GM19463 (cell line): ENCODE data around the gene UBE2E2.

ENCODE experiments used
- ATAC-seq: cut with Tn5 transposase; IDR thresholded peaks from one replicate; pipeline ENCODE4 v1.9.1; 2021; ENCODE audit warnings: mild to moderate bottlenecking, moderate library complexity; ENCODE audit not compliant: unreplicated experiment

Gene UBE2E2

DNA sequence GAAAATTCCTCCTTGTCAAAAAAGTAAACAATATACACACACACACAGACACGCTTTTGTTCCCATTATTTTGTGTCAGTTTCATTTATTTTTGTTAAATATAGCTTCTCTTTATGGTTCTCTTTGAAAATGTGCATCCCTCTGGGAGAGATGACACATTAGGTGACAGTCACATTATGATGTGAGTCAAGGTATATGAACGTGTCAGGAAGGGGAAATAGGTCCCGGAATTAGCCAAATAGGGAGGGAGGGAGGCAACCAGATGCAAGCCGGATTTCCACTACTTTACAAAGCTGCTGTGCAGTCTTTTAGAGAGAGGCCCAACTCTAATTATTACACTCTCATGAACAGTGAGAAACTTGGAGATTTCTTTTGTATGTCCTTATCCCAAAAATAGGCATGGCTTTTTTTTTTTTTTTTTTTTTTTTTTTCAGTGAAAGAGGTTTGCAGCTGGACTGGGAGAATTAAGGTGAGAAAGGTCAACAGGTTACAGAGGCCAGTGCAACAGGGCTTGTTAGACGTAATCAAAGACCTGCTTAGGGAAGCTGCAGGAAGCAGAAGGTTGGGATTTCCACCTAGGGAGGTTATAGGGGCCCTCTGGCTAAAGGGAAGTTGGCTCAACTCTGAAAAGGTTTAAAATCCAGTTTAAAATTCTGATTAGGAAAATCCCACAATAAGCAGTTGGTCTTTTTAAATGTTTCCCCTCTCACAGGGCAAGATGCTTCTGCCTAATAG, 362.1 kb downstream of the UBE2E2 start:
- ATAC-seq, result no peak

DNA sequence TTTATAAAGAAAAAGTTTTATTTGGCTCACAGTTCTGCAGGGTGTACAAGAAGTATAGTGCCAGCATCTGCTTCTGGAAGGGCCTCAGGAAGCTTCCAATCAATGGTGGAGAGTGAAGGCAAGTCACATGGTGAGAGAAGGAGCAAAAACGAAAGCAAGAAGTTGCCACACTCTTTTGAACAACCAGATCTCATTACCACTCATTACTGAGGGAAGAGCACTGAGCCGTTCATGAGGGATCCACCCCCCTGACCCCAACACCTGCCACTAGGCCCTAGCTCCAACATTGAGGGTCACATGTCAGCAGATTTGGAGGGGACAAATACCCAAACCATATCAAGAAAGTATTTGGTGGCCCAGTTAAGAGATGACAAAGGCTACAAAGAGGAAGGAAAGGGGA, 363.4 kb downstream of the UBE2E2 start:
- peak; percentile 66 for ATAC-seq

GRCh38 chr3:23567917-23568316, 364.8 kb downstream of the UBE2E2 start:
- peak; percentile 58 for ATAC-seq

- ATAC-seq, result no peak
Measured at GRCh38 chr3:23573827-23574226, 370.7 kb downstream of the UBE2E2 start.

GRCh38 chr3:23574822-23575315, 371.7 kb downstream of the UBE2E2 start:
- ATAC-seq, result no peak

DNA sequence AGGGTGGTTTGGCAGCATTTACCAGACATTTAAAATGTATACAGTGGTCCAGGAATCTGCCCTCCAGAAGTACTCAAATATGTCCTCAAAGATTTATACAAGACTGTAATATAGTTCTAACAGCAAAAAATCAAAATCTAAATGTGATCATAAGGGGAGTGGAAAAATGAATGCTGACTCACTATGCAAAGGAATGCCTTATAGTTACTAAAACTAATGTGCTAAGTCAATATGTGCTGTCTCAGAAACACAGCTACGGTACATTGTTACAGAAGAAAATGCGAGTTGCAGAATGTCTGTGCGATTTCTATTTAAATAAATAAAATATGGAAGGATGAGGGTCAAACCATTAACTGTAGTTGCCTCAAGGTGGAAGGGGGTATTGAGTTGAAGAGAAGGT, 372.6 kb downstream of the UBE2E2 start:
- no peak for ATAC-seq

- no peak for ATAC-seq
Measured at GRCh38 chr3:23576379-23576959, 373.3 kb downstream of the UBE2E2 start.

DNA sequence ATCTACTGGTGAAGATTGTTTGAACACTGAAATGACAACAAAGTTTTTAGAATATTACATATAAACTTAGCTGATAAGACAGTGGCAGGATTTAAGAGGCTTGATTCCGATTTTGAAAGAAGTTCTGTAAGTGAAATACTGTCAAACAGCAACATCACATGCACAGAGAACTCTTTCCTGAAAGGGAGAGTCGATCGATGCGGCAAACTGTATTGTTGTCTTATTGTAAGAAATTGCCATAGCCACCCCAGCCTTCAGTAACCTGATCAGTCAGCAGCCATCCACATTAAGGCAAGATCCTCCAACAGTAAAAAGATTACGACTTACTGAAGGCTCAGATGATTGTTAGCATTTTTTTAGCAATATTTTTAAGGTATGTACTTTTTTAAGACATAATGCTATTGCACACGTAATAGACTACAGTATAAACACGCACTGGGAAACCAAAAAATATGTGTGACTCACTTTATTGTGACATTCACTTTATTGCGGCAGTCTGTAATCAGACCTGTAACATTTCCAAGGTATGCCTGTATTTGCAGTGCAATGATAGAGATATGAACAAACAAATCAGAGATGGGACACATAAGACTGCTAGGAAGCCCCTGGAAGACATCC, 377.1 kb downstream of the UBE2E2 start:
- no peak for ATAC-seq

DNA sequence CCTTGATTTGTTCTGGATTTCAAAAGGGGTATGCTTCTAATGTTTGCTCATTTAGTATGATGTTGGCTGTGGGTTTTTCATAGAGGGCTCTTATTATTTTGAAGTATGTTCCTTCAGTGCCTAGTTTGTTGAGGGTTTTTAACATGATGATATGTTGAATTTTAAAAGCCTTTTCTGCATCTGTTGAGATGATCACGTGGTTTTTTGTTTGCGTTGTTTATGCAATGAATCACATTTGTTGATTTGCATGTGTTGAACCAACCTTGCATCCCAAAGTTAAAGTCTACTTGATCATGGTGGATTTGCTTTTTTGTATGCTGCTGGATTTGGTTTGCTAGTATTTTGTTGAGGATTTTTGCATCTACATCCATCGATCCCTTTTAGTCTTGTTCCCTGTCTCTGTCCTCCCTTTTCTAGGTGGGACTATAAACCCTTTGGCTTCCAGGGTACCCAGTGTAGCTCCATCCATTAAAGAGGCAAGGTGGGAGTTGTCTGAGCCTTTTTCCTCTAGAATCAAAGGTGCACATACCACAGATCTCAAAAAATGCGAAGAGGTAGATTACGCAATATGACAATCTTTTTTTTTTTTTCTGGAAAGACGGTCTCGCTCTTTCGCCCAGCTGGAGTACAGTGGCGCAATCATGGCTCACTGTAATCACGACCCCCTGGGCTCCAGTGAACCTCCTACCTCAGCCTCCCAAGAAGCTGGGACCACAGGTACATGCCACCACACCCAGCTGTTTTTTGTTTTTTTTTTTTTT, 381.0 kb downstream of the UBE2E2 start:
- no peak for ATAC-seq

GRCh38 chr3:23587513-23587912, 384.4 kb downstream of the UBE2E2 start:
- no peak for ATAC-seq

GRCh38 chr3:23588547-23588946, 385.4 kb downstream of the UBE2E2 start:
- ATAC-seq, result no peak

DNA sequence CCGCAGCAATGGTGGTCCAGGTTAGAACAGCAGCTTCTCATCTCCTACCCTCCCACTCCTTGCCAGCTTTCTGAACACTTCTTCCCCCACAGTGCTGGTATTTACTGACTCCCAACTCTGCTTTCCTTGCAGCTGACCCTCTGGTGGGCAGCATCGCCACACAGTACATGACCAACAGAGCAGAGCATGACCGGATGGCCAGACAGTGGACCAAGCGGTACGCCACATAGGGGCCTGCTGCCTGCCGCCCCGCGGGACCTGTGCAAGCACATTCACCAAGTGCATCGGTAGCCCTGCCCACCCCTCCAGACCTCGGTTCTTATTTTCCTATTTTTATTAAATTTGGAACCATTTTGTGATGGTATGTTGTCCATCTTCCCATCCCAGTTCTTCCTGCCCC, 386.5 kb downstream of the UBE2E2 start:
- no peak for ATAC-seq

DNA sequence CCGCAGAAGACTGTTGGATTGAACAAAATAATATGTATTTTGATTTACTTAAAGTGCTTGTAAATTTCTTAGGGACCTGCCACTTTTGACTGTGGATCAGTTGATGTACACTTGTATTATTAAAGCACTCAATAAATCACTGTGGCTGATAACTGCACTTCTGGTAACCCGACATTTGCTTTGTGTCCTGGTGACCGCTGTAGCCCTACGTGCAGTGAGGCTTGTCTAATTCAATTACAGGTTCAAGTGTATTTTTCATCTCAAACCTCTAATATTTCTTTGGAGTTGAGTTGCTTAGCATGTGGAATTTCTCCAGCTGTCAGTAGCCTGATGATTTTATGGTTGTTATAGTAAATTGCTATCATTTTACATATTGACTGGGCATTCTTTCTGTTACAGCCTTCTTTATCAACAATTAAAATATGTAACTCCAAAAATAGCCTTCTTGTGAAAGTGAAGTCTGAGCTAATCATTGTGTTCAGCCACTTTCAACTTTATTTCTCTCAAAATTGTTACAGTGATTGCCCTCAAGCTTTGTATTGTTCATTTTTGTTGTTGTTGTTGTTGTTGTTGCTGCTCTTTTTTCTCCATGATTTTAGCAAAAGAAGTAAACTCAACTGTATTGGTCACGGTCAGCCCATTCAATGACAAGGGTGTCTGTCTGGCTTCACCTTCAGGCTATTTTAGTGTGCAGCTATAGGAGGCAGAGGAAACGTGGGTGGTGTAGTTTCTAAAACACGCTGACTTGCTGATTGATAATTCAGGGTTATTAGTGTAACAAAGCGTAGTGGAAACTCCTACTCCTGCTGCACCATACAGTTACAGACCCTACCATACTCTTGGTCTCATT, 387.5 kb downstream of the UBE2E2 start:
- peak; percentile 66 for ATAC-seq

- ATAC-seq, result no peak
Measured at GRCh38 chr3:23591374-23591773, 388.2 kb downstream of the UBE2E2 start.

DNA sequence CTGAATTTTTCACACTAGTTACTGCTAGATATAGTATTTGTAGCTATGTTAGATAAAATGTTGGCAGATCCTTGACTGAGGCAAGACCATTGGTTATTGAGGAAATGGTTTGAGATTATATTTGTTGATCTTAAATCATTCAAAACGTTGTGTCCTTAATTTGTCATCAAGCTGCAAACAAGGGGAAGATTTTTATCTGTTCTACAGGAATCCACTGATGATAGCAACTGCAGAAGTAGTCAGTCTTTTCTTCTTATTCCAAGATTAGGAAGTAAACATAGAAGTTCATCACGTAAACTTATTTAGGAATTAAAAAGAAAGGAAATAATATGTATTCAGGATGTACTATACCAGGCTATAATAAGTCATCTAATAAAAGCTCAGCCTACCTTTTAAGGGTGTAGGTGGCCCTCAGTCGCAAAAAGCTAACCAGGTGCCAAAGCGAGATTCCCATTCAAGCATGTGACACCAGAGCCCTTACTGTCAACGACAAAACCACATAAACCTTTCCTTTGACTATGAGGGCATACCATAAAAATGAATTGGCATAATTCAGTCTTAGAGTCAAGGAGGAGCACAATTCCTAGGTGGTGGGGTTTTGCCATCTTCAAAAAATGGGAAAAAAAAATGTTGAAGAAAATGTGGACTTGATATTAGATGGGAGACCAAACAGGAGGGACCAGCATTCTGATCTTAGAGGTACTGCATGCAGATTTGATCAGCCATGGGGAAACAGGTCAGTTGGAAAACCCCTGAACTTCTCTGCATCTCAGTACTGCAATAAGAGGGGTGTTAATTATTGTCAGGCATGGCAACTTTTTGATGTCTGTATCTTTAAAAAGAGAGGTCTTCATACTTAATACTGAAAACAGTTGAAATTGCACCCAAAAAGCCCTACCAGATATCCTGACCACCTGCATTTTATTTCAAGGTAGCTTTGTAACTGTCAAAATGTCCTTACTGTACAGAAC, 390.1 kb downstream of the UBE2E2 start:
- ATAC-seq, result peak; percentile 68

DNA sequence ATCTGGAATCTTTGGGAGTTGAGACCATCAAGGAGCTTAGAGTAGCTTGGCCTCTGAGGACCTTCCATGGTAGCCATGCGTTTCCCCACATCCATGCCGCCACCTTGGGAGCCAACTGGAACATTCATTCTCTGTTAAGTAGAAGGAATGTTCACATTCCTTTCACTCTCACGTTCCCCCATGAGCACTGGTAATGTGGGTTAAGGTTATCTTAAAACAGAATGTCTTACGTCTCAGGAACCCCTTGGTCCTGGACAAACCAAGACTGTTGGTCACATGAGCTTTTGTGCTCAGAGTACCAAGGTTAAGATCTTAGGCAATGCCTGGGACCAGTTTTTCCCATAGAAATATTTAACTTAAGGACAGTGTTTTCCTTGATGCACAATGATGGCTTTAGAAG, 390.9 kb downstream of the UBE2E2 start:
- ATAC-seq, result no peak

GRCh38 chr3:23594894-23595670, 392.0 kb downstream of the UBE2E2 start:
- ATAC-seq, result no peak

DNA sequence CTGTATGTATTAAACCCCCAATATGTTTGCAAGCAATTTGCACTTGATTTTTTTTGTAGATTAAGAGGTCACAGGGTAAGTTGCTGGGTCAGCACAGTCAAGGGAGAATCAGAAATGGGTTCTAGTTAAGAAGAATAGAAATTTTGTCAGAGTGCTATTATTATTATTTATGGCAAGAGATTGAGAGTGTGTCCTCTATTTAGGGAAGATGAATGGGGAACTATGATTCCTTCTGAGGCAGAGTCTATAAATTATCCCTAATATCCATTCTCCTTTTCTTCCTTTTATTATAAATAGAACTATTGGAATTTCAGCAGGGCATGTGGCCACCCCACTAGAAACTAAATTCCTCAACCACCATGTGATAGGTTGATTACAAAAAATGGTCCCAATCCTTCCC, 392.7 kb downstream of the UBE2E2 start:
- ATAC-seq, result no peak
